Fibroblast of skin of left quadriceps (primary cell): Measurements from ENCODE around the gene HPCAL1.

ENCODE experiments used
- DNase-seq, 2 experiments: peaks; one replicate each; pipeline ENCODE4 v3.0.0-alpha.2; 2013; ENCODE audit warnings: low read depth in 2 of 2

The HPCAL1 gene

GRCh38 chr2:10322973-10323372 lies 20.3 kb downstream of the HPCAL1 start:
- no peak for DNase-seq

GRCh38 chr2:10323535-10323934 lies 20.8 kb downstream of the HPCAL1 start:
- DNase-seq, result no peak

- no peak for DNase-seq
Measured at GRCh38 chr2:10324095-10324832, 21.6 kb downstream of the HPCAL1 start.

- DNase-seq, result no peak
Measured at GRCh38 chr2:10325278-10326145, 22.8 kb downstream of the HPCAL1 start.

- no peak for DNase-seq
Measured at GRCh38 chr2:10326151-10326616, 23.5 kb downstream of the HPCAL1 start.

- DNase-seq, result no peak
Measured at GRCh38 chr2:10326707-10327594, 24.2 kb downstream of the HPCAL1 start.

GRCh38 chr2:10327896-10328669 lies 25.4 kb downstream of the HPCAL1 start:
- no peak for DNase-seq

- no peak for DNase-seq
Measured at GRCh38 chr2:10328670-10329579, 26.2 kb downstream of the HPCAL1 start.

- DNase-seq, result no peak
Measured at GRCh38 chr2:10329580-10329879, 26.8 kb downstream of the HPCAL1 start.

- no peak for DNase-seq
Measured at GRCh38 chr2:10329880-10330699, 27.4 kb downstream of the HPCAL1 start.

- no peak for DNase-seq
Measured at GRCh38 chr2:10330700-10331026, 28.0 kb downstream of the HPCAL1 start.

GRCh38 chr2:10331027-10331701 lies 28.5 kb downstream of the HPCAL1 start:
- no peak for DNase-seq

- DNase-seq, result no peak
Measured at GRCh38 chr2:10331702-10332401, 29.1 kb downstream of the HPCAL1 start.

GRCh38 chr2:10332402-10333246 lies 29.9 kb downstream of the HPCAL1 start:
- DNase-seq, result no peak

GRCh38 chr2:10333247-10333613 lies 30.5 kb downstream of the HPCAL1 start:
- no peak for DNase-seq

GRCh38 chr2:10333966-10334365 lies 31.3 kb downstream of the HPCAL1 start:
- no peak for DNase-seq

- no peak for DNase-seq
Measured at GRCh38 chr2:10335046-10335840, 32.5 kb downstream of the HPCAL1 start.
